Measurements from ENCODE around the gene FAM234A.
A peak's percentile ranks its signal among the peaks of the same experiment; 100 is the strongest.
"Not testable (repeated sequence)": the region's sequence is repeated elsewhere in the genome, so short reads cannot be mapped to it uniquely, and the experiment has no call there.

FAM234A gene

DNA sequence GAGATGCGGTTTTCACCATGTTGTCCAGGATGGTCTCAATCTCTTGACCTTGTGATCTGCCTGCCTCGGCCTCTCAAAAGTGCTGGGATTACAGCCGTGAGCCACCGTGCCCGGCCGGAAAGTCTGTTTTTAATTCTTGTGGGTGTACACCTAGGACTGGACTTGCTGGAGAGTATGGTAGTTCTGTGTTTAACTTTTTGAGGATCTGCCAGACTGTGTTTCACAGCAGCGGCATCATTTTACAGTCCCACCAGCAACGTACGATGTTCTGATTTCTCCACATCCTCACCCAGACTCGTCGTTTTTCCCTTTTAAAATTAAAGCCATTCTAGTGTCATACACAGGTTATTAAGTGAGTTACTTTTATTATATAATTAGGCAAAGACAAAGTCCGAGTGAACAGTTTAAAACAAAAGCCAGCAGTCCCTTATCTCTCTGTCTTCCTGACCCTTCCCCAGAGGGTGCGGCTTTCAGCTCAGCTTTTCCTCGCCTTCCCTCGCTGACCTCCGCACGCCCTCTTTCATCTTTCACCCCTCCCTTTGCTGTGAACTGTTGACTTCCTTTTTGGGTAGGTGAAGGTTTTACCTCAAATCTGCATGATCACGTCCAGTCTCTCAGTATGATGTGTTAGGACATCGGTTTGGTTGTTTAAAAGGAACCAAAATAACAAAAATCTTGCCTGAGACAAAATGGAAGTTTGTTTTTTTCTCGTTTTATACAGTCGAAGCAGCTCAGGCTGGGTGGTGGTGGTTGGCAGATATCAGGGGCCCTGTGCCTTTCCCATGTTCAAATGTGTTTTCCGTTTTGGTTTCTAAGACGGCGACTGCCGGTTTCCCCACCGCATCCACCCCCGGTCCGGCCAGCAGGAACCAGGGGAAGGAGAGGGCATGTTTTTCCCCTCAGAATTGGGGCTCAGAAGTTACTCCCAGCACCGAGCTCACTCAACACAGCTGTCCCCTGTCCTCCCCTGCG, 18.0 kb downstream of the FAM234A start:
- TF ChIP-seq POU2F2 (IDR thresholded peaks at IDR 0.05; ENCODE audit: low read depth, low read length) (peak; percentile 87; the same call in 1 of the 2 replicates), POLR2A (IDR thresholded peaks at IDR 0.05; ENCODE audit: low read depth, low read length) (no peak), POLR2AphosphoS5 (IDR thresholded peaks at IDR 0.05; ENCODE audit: low read depth, low read length) (no peak), TAF1 (IDR thresholded peaks at IDR 0.05; ENCODE audit: low read depth, low read length) (no peak), SPI1 (IDR thresholded peaks at IDR 0.05; ENCODE audit: low read depth, low read length) (peak; percentile 34), PAX5 (IDR thresholded peaks at IDR 0.05; ENCODE audit: insufficient read depth, low read length, severe bottlenecking) (no peak)
- DNase-seq (ENCODE audit: insufficient read length, low spot score) = peak; percentile 67
- FAIRE-seq = peak; percentile 82

DNA sequence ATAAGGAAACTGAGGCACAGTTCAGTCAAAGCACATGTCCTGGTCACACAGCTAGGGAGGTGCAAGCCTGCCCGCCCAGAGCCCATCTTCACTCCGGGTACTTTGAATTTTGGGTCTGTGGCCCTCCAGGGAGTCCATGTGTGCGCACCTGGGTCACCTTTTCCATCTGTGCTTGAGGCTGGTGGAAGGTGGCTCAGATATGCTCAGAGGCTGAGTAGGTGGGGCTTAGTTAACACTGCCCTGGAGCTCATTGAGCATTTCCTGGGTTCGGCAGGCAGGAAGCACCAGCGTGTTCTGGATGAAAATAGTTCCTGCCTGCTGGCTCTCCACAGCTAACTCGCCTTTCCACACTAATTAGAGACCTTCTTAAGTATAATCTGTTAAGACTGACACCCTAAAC, 19.2 kb downstream of the FAM234A start:
- DNase-seq (ENCODE audit: insufficient read length, low spot score) (peak; percentile 27), FAIRE-seq (peak; percentile 76)
- no peak for TF ChIP-seq POLR2A (IDR thresholded peaks at IDR 0.05; ENCODE audit: low read depth, low read length)
- no peak for TF ChIP-seq POU2F2 (IDR thresholded peaks at IDR 0.05; ENCODE audit: low read depth, low read length)
- TF ChIP-seq TAF1 (IDR thresholded peaks at IDR 0.05; ENCODE audit: low read depth, low read length) = no peak
- TF ChIP-seq PAX5 (IDR thresholded peaks at IDR 0.05; ENCODE audit: insufficient read depth, low read length, severe bottlenecking) = no peak
- TF ChIP-seq POLR2AphosphoS5 (IDR thresholded peaks at IDR 0.05; ENCODE audit: low read depth, low read length) = no peak
- no peak for TF ChIP-seq SPI1 (IDR thresholded peaks at IDR 0.05; ENCODE audit: low read depth, low read length)

DNA sequence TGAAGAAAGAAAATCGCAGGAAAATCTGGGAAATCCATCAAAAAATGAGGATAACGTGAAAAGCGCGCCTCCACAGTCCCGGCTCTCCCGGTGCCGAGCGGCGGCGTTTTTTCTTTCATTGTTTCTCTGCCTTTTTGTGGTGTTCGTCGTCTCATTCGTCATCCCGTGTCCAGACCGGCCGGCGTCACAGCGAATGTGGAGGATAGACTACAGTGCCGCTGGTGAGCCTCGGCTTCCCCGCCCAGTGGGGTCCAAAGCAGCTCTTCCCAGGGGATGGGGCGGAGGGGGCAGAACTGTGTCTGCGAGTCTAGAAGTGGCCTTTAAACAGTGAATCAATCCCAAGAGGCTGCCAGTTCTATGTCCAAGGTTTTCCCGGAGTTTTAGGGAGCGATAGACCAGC, 19.8 kb downstream of the FAM234A start:
- no peak for TF ChIP-seq POLR2A (IDR thresholded peaks at IDR 0.05; ENCODE audit: low read depth, low read length)
- TF ChIP-seq POU2F2 (IDR thresholded peaks at IDR 0.05; ENCODE audit: low read depth, low read length) = no peak
- TF ChIP-seq TAF1 (IDR thresholded peaks at IDR 0.05; ENCODE audit: low read depth, low read length) = no peak
- TF ChIP-seq POLR2AphosphoS5 (IDR thresholded peaks at IDR 0.05; ENCODE audit: low read depth, low read length) = no peak
- TF ChIP-seq PAX5 (IDR thresholded peaks at IDR 0.05; ENCODE audit: insufficient read depth, low read length, severe bottlenecking) = no peak
- TF ChIP-seq SPI1 (IDR thresholded peaks at IDR 0.05; ENCODE audit: low read depth, low read length) = no peak
- FAIRE-seq (no peak), DNase-seq (ENCODE audit: insufficient read length, low spot score) (no peak)

DNA sequence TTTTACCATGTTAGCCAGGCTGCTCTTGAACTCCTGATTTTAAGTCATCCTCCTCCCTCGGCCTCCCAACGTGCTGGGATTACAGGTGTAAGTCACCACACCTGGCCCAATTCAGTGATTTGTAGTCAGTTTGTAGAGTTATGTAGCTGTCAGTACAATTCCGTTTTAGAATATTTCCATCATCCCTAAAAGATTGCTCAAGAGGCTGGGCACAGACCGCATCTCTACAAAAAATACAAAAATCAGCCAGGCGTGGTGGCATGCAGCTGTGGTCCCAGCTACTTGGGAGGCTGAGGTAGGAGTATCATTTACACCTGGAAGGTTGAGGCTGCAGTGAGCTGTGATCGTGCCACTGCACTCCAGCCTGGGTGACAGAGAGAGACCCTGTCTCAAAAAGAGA, 20.6 kb downstream of the FAM234A start:
- DNase-seq (ENCODE audit: insufficient read length, low spot score) (no peak), FAIRE-seq (no peak)
- TF ChIP-seq SPI1 (IDR thresholded peaks at IDR 0.05; ENCODE audit: low read depth, low read length) (no peak), POLR2AphosphoS5 (IDR thresholded peaks at IDR 0.05; ENCODE audit: low read depth, low read length) (no peak), TAF1 (IDR thresholded peaks at IDR 0.05; ENCODE audit: low read depth, low read length) (no peak), PAX5 (IDR thresholded peaks at IDR 0.05; ENCODE audit: insufficient read depth, low read length, severe bottlenecking) (no peak), POU2F2 (IDR thresholded peaks at IDR 0.05; ENCODE audit: low read depth, low read length) (no peak), POLR2A (IDR thresholded peaks at IDR 0.05; ENCODE audit: low read depth, low read length) (no peak)

DNA sequence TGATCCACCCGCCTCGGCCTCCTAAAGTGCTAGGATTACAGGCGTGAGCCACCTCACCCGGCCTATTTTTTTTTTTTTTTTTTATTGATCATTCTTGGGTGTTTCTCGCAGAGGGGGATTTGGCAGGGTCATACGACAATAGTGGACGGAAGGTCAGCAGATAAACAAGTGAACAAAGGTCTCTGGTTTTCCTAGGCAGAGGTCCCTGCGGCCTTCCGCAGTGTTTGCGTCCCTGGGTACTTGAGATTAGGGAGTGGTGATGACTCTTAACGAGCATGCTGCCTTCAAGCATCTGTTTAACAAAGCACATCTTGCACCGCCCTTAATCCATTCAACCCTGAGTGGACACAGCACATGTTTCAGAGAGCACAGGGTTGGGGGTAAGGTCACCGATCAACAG, 23.5 kb downstream of the FAM234A start:
- FAIRE-seq; DNase-seq (ENCODE audit: insufficient read length, low spot score): not testable (repeated sequence)

DNA sequence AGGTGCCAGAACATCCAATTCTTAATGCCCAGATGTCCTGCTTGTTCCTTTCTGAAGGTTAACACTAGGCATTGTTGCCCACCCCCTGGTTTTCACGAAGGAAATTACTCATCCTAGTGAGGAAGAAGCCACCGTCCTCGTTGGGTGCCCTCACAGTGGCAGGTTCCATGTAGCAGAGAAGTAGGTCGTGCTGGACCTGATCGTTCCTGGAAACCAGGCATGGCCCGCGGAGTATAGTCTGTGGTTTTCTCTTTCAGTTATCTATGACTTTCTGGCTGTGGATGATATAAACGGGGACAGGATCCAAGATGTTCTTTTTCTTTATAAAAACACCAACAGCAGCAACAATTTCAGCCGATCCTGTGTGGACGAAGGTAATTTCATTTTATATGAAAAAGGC, 24.6 kb downstream of the FAM234A start:
- no peak for TF ChIP-seq SPI1 (IDR thresholded peaks at IDR 0.05; ENCODE audit: low read depth, low read length)
- no peak for TF ChIP-seq POLR2AphosphoS5 (IDR thresholded peaks at IDR 0.05; ENCODE audit: low read depth, low read length)
- TF ChIP-seq PAX5 (IDR thresholded peaks at IDR 0.05; ENCODE audit: insufficient read depth, low read length, severe bottlenecking) = no peak
- TF ChIP-seq POU2F2 (IDR thresholded peaks at IDR 0.05; ENCODE audit: low read depth, low read length) = no peak
- TF ChIP-seq POLR2A (IDR thresholded peaks at IDR 0.05; ENCODE audit: low read depth, low read length) = no peak
- no peak for TF ChIP-seq TAF1 (IDR thresholded peaks at IDR 0.05; ENCODE audit: low read depth, low read length)
- DNase-seq (ENCODE audit: insufficient read length, low spot score) (no peak), FAIRE-seq (no peak)

DNA sequence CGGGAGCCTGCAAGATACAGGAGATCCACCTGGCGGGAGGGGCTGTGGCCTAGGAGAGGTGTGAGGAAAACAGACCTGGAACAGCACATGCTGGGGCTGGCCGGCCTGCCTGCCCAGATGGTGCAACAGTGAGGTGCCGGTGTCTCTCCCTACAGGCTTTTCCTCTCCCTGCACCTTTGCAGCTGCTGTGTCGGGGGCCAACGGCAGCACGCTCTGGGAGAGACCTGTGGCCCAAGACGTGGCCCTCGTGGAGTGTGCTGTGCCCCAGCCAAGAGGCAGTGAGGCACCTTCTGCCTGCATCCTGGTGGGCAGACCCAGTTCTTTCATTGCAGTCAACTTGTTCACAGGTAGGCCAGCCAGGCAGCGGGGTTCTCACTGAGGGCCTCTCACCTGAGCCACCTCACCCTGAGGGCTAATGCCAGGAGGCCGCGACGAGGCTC, 25.2 kb downstream of the FAM234A start:
- DNase-seq (ENCODE audit: insufficient read length, low spot score) (no peak), FAIRE-seq (no peak)
- TF ChIP-seq SPI1 (IDR thresholded peaks at IDR 0.05; ENCODE audit: low read depth, low read length) (no peak), POLR2AphosphoS5 (IDR thresholded peaks at IDR 0.05; ENCODE audit: low read depth, low read length) (no peak)

DNA sequence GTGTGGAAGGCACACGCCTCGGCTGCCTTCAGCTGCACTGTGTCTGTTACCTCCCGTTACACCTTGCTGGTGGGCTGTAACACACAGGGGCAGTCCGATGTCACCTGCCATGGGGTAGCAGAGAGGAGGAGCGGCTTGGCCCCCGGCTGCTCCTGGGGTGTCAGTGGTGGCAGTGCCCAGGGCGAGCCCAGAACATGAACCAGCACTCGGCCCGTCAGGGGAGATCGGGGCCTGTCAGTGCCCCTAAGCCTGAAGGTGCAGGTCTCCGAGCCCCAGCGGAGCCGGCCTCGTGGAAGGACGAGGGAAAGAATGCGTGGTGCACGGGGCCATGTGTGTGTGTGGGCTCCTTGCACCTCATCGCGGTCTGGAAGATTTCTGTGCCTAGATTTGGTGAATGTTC, 25.7 kb downstream of the FAM234A start:
- DNase-seq (ENCODE audit: insufficient read length, low spot score) (no peak), FAIRE-seq (no peak)
- TF ChIP-seq POLR2A (IDR thresholded peaks at IDR 0.05; ENCODE audit: low read depth, low read length) (no peak), TAF1 (IDR thresholded peaks at IDR 0.05; ENCODE audit: low read depth, low read length) (no peak), POU2F2 (IDR thresholded peaks at IDR 0.05; ENCODE audit: low read depth, low read length) (no peak), PAX5 (IDR thresholded peaks at IDR 0.05; ENCODE audit: insufficient read depth, low read length, severe bottlenecking) (no peak), SPI1 (IDR thresholded peaks at IDR 0.05; ENCODE audit: low read depth, low read length) (no peak), POLR2AphosphoS5 (IDR thresholded peaks at IDR 0.05; ENCODE audit: low read depth, low read length) (no peak)

DNA sequence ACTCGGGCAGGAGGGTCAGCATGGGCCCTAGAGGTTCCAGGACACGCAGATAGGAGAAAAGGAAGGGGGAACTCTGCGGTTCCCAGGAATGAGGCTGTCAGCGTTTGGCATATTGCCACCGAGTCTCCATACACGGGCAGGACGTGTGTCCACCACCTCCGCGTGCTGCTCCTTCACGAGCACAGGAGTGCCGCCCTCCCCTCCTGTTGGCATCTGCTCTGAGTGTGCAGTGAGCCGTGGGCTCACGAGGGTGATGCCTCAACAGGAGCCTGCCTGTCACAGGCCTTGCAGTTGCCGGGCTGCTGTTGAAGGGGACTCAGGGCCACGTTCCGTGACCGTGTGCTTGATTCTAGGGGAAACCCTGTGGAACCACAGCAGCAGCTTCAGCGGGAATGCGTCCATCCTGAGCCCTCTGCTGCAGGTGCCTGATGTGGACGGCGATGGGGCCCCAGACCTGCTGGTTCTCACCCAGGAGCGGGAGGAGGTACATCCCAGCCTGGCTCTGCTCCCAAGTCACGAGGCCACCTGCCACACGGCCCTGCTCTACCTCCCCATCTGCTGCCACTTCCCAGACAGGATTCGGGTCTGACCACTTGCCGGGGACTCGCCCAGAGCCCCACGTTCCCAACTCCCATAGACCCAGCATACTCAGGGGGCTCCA, 26.5 kb downstream of the FAM234A start:
- TF ChIP-seq SPI1 (IDR thresholded peaks at IDR 0.05; ENCODE audit: low read depth, low read length) = no peak
- TF ChIP-seq POLR2A (IDR thresholded peaks at IDR 0.05; ENCODE audit: low read depth, low read length) = no peak
- no peak for TF ChIP-seq TAF1 (IDR thresholded peaks at IDR 0.05; ENCODE audit: low read depth, low read length)
- no peak for TF ChIP-seq PAX5 (IDR thresholded peaks at IDR 0.05; ENCODE audit: insufficient read depth, low read length, severe bottlenecking)
- no peak for TF ChIP-seq POLR2AphosphoS5 (IDR thresholded peaks at IDR 0.05; ENCODE audit: low read depth, low read length)
- no peak for TF ChIP-seq POU2F2 (IDR thresholded peaks at IDR 0.05; ENCODE audit: low read depth, low read length)
- DNase-seq (ENCODE audit: insufficient read length, low spot score) (no peak), FAIRE-seq (no peak)

Measured in GM12891 (cell line).